T-helper 22 cell (primary cell): ENCODE measurements around the gene DAZAP2.

Experiments used
- DNase-seq: peaks from one replicate; pipeline ENCODE4 v3.0.0-alpha.2; 2020; ENCODE audit warnings: low read depth

Gene DAZAP2

GRCh38 chr12:51238510-51239334 is at the start of gene DAZAP2:
Gene DAZAP2 (plus strand): TSS chr12:51238826. CDS start chr12:51238908, 82 bp downstream.
- DNase-seq = peak; percentile 92

- DNase-seq = no peak
Measured at GRCh38 chr12:51189790-51190355, 48.8 kb upstream of the DAZAP2 start.

- DNase-seq = no peak
Measured at GRCh38 chr12:51190820-51191219, 47.8 kb upstream of the DAZAP2 start.

- DNase-seq = no peak
Measured at GRCh38 chr12:51191516-51192283, 46.9 kb upstream of the DAZAP2 start.

- DNase-seq = no peak
Measured at GRCh38 chr12:51192284-51192671, 46.3 kb upstream of the DAZAP2 start.

- DNase-seq = no peak
Measured at GRCh38 chr12:51195841-51196240, 42.8 kb upstream of the DAZAP2 start.

- DNase-seq = no peak
Measured at GRCh38 chr12:51196547-51196946, 42.1 kb upstream of the DAZAP2 start.

GRCh38 chr12:51197736-51198567 is 40.7 kb upstream of the DAZAP2 start:
- no peak for DNase-seq

- DNase-seq = no peak
Measured at GRCh38 chr12:51198568-51199365, 39.9 kb upstream of the DAZAP2 start.

- DNase-seq = no peak
Measured at GRCh38 chr12:51199366-51199945, 39.2 kb upstream of the DAZAP2 start.

- DNase-seq = no peak
Measured at GRCh38 chr12:51200156-51200555, 38.5 kb upstream of the DAZAP2 start.

GRCh38 chr12:51200806-51201205 is 37.8 kb upstream of the DAZAP2 start:
- no peak for DNase-seq

GRCh38 chr12:51202718-51203117 is 35.9 kb upstream of the DAZAP2 start:
- no peak for DNase-seq

- no peak for DNase-seq
Measured at GRCh38 chr12:51205350-51205749, 33.3 kb upstream of the DAZAP2 start.

- DNase-seq = no peak
Measured at GRCh38 chr12:51208016-51208660, 30.5 kb upstream of the DAZAP2 start.

GRCh38 chr12:51209259-51209658 is 29.4 kb upstream of the DAZAP2 start:
- DNase-seq = no peak

- no peak for DNase-seq
Measured at GRCh38 chr12:51210690-51211395, 27.8 kb upstream of the DAZAP2 start.

GRCh38 chr12:51214895-51215294 is 23.7 kb upstream of the DAZAP2 start:
- DNase-seq = no peak

GRCh38 chr12:51216642-51217041 is 22.0 kb upstream of the DAZAP2 start:
- DNase-seq = no peak
